Neural cell (in vitro differentiated cells): Measurements from ENCODE around the gene TBC1D22B. TPM values are rescaled to one million over a fixed set of nuclear protein-coding genes. Genes with fewer than 3 reads are reported as not detected.

Experiments
- H2AFZ ChIP-seq: fragments of 200-600, 300-800 bp; sonication (generic), shearing (Covaris generic); 2 replicates; pipeline ENCODE4 v1.6.0; 2014; ENCODE audit warnings: low read depth, mild to moderate bottlenecking, antibody characterized with exemption, low read length, moderate library complexity
- H3F3A ChIP-seq: fragments of 200-600 bp; shearing (Covaris generic); 2 replicates; pipeline ENCODE4 v1.6.1; 2016; ENCODE audit warnings: mild to moderate bottlenecking, moderate library complexity, mixed read lengths, antibody characterized with exemption, low read length; ENCODE audit not compliant: insufficient read depth, poor library complexity, severe bottlenecking
- H3K27ac ChIP-seq: fragments of 200-600, 300-800 bp; sonication (generic), shearing (Covaris generic); 2 replicates; pipeline ENCODE4 v1.5.1; 2014; ENCODE audit warnings: mild to moderate bottlenecking, low read length, moderate library complexity
- H3K27me3 ChIP-seq: fragments of 300-800, 200-600 bp; sonication (generic), shearing (Covaris generic); 2 replicates; pipeline ENCODE4 v1.6.0; 2014; ENCODE audit warnings: mild to moderate bottlenecking, low read depth, low read length, moderate library complexity; ENCODE audit not compliant: insufficient read depth
- H3K36me3 ChIP-seq: fragments of 300-800, 200-600 bp; sonication (generic), shearing (Covaris generic); 2 replicates; pipeline ENCODE4 v1.5.1; 2014; ENCODE audit warnings: mild to moderate bottlenecking, antibody characterized with exemption, low read length, moderate library complexity; ENCODE audit not compliant: insufficient read depth
- H3K4me2 ChIP-seq: fragments of 300-800, 200-600 bp; sonication (generic), shearing (Covaris generic); 2 replicates; pipeline ENCODE4 v1.6.0; 2014; ENCODE audit warnings: mild to moderate bottlenecking, low read length
- H3K4me3 ChIP-seq: fragments of 300-800, 200-600 bp; sonication (generic), shearing (Covaris generic); 2 replicates; pipeline ENCODE4 v1.5.1; 2014; ENCODE audit warnings: mild to moderate bottlenecking, low read length, moderate library complexity
- H3K79me2 ChIP-seq: fragments of 200-600 bp; shearing (Covaris generic); replicated peaks from 2 replicates; pipeline ENCODE4 v1.6.0; 2014; ENCODE audit warnings: mild to moderate bottlenecking, low read length, moderate library complexity; ENCODE audit not compliant: insufficient read depth
- H3K9ac ChIP-seq: fragments of 300-800, 200-600 bp; sonication (generic), shearing (Covaris generic); 2 replicates; pipeline ENCODE4 v1.6.1; 2016; ENCODE audit warnings: mild to moderate bottlenecking, low read length, mixed read lengths
- H3K9me2 ChIP-seq: fragments of 200-600 bp; shearing (Covaris generic); 2 replicates; pipeline ENCODE4 v1.6.1; 2016; ENCODE audit warnings: mild to moderate bottlenecking, low read length, mixed read lengths; ENCODE audit not compliant: insufficient read depth
- H3K9me3 ChIP-seq: fragments of 200-600, 300-800 bp; sonication (generic), shearing (Covaris generic); 2 replicates; pipeline ENCODE4 v1.6.1; 2016; ENCODE audit warnings: mild to moderate bottlenecking, mixed run types, low read length, moderate library complexity, mixed read lengths
- H4K20me1 ChIP-seq: fragments of 200-600 bp; shearing (Covaris generic); 2 replicates; pipeline ENCODE4 v1.6.1; 2016; ENCODE audit warnings: mild to moderate bottlenecking, mixed run types; ENCODE audit not compliant: insufficient read depth
- CTCF ChIP-seq: fragments of 450-650 bp; IDR thresholded peaks from 2 replicates; pipeline ENCODE4 v1.5.1; 2014; ENCODE audit warnings: antibody characterized with exemption, mild to moderate bottlenecking, moderate library complexity; ENCODE audit not compliant: poor library complexity, severe bottlenecking
- EP300 ChIP-seq: fragments of 450-650 bp; conservative IDR thresholded peaks from 2 replicates; pipeline ENCODE4 v1.6.1; 2014; ENCODE audit warnings: antibody characterized with exemption, mild to moderate bottlenecking, moderate library complexity; ENCODE audit not compliant: poor library complexity, severe bottlenecking
- POLR2AphosphoS5 ChIP-seq: IDR thresholded peaks from 2 replicates; pipeline ENCODE4 v1.6.1; 2012
- RAD21 ChIP-seq: fragments of 450-650 bp; conservative IDR thresholded peaks from 2 replicates; pipeline ENCODE4 v1.6.1; 2014; ENCODE audit warnings: antibody characterized with exemption, mild to moderate bottlenecking, moderate library complexity
- REST ChIP-seq: IDR thresholded peaks from 2 replicates; pipeline ENCODE4 v1.6.1; 2012; ENCODE audit warnings: borderline replicate concordance
- TAF1 ChIP-seq: IDR thresholded peaks from 2 replicates; pipeline ENCODE4 v1.6.1; 2012; ENCODE audit warnings: low read depth
- polyA plus RNA-seq: library from polyadenylated mRNA; depleted of rRNA; stranded (reverse); fragments of >200 nt; gene quantifications from 2 replicates; pipeline ENCODE4 v1.2.3, GENCODE V29; 2014

The TBC1D22B gene
- polyA plus RNA-seq, 1 donor from 2014 or later: 10.6 TPM

- H4K20me1 ChIP-seq: no peaks in the 10 kb centered on the region
- no peaks in the 10 kb centered on the region for H3K36me3 ChIP-seq
- H3K9ac ChIP-seq: no peak overlapping the region
- H3K4me3 ChIP-seq: no peak overlapping the region
- H3K79me2 ChIP-seq: no peaks in the 10 kb centered on the region
- H2AFZ ChIP-seq: no peak overlapping the region
- no peak overlapping the region for H3K27ac ChIP-seq
- TF ChIP-seq TAF1 (no peak), RAD21 (no peak), POLR2AphosphoS5 (no peak), REST (no peak), CTCF (no peak), EP300 (no peak)
- no peaks in the 10 kb centered on the region for H3F3A ChIP-seq
- H3K27me3 ChIP-seq: no peaks in the 10 kb centered on the region
- no peak overlapping the region for H3K4me2 ChIP-seq
- H3K9me3 ChIP-seq: no peaks in the 10 kb centered on the region
- no peaks in the 10 kb centered on the region for H3K9me2 ChIP-seq
Measured at GRCh38 chr6:37232430-37233017, 25.0 kb upstream of the TBC1D22B start.

- Histone ChIP-seq H3K9me3 (no peaks in the 10 kb centered on the region), H3F3A (no peaks in the 10 kb centered on the region), H3K4me3 (no peak overlapping the region), H3K9me2 (no peaks in the 10 kb centered on the region), H3K79me2 (no peaks in the 10 kb centered on the region), H2AFZ (no peak overlapping the region), H4K20me1 (no peaks in the 10 kb centered on the region), H3K4me2 (no peak overlapping the region), H3K9ac (no peak overlapping the region), H3K27ac (no peak overlapping the region), H3K27me3 (no peaks in the 10 kb centered on the region), H3K36me3 (no peaks in the 10 kb centered on the region)
- TF ChIP-seq TAF1 (no peak), EP300 (no peak), CTCF (no peak), REST (no peak), RAD21 (no peak), POLR2AphosphoS5 (no peak)
Measured at GRCh38 chr6:37233541-37233940, 24.0 kb upstream of the TBC1D22B start.
